HG03175 (cell line): ENCODE data around the gene SALL4.
"Not testable (repeated sequence)": the region's sequence is repeated elsewhere in the genome, so short reads cannot be mapped to it uniquely, and the experiment has no call there.

Experiments used
- ATAC-seq: cut with Tn5 transposase; IDR thresholded peaks from one replicate; pipeline ENCODE4 v1.9.1; 2021; ENCODE audit warnings: mild to moderate bottlenecking, moderate library complexity; ENCODE audit not compliant: unreplicated experiment

Gene SALL4

DNA sequence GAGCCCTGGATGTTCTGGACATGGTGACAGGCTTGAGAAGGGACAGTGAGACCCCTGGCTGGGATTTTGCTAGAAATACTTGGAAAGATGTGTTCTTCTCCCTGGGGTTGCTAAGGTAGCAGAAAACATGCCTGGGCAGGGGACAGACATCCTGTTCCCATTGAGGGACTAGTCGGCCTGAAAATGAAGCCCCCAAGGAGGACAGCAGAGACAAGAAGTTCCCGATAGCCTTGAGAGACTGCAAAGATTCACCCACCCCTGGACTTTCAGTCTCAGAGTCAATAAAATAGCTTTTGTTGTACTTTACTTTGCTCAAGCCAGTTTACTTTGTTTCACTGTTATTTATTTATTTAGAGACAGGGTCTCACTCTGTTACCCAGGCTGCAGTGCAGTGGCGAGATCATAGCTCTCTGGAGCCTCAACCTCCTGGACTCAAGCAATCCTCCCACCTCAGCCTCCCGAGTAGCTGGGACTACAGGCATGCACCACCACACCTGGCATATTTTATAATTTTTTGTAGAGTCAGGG lies 62.5 kb downstream of the SALL4 start:
- ATAC-seq, result no peak

DNA sequence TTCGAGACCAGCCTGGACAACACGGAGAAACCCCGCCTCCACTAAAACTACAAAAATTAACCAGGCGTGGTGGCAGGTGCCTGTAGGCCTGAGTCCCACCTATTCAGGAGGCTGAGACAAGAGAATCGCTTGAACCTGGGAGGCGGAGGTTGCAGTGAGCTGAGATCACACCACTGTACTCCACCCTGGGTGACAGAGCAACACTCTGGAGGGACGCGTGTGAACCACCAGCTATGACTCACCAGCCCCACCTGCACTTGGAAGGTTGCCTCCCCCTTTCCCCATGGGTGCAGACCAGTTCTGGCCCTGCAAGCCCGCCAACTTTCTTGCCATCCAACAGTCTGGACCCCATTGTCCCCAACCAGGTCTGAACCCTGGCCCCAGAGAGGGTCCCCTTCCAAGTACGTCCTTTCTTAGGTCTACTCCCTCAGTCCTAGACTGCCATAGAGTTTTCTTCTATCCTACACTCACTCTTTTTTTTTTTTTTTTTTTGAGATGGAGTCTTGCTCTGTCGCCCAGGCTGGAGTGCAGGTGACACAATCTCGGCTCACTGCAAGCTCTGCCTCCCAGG lies 63.4 kb downstream of the SALL4 start:
- no peak for ATAC-seq

GRCh38 chr20:51738261-51738660 lies 64.1 kb downstream of the SALL4 start:
- not testable (repeated sequence) for ATAC-seq

GRCh38 chr20:51736947-51737346 lies 65.4 kb downstream of the SALL4 start:
- ATAC-seq, result no peak

DNA sequence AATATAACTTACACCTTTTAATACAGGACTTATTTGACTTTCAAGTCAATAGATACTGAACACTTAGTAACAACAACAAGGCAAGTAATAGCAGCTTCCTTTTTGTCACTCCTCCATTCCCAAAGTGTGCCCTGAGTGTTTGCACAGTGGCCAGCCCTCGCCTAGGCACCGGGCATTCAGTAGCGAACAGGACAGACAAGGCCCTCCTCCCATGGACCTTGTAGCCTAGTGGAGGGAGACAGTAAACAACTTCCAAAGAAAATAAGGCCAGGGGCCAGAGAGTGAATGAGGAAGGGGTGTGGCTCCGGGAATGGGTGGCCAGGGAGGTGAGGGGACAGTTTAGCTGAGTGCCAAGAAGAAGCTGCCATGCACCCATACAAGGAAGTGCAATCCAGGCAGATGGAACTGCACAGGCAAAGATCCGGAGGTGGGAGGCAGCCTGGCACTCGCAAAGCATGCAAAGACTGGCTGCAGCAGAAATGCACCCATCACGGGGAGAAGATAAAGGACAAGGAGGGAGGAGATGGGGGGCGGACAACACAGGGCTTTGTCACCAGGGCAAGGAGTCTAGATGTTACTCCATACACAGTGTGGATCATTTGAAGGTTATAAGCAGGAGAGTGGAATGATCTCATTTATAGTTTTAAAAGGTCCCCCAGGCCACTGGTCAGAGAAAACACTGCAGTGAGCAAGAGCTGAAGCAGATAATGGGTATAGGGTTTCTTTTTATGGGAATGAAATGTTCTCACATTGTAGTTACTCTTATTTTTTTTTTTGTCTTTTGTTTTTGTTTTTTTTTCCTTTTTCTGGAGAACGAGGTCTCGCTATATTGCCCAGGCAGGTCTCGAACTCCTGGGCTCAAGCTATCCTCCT lies 66.4 kb downstream of the SALL4 start:
- no peak for ATAC-seq

GRCh38 chr20:51734876-51735720 lies 67.2 kb downstream of the SALL4 start:
- no peak for ATAC-seq

- ATAC-seq, result no peak
Measured at GRCh38 chr20:51733070-51733469, 69.3 kb downstream of the SALL4 start.
